ENCODE data around the gene ZNF653. TPM values are rescaled to one million over a fixed set of nuclear protein-coding genes. Genes with fewer than 3 reads are reported as not detected.

Gene ZNF653
- total RNA-seq, 4 donors from 2014 or later, result 13.6 to 41.7 (median 14.2) TPM

DNA sequence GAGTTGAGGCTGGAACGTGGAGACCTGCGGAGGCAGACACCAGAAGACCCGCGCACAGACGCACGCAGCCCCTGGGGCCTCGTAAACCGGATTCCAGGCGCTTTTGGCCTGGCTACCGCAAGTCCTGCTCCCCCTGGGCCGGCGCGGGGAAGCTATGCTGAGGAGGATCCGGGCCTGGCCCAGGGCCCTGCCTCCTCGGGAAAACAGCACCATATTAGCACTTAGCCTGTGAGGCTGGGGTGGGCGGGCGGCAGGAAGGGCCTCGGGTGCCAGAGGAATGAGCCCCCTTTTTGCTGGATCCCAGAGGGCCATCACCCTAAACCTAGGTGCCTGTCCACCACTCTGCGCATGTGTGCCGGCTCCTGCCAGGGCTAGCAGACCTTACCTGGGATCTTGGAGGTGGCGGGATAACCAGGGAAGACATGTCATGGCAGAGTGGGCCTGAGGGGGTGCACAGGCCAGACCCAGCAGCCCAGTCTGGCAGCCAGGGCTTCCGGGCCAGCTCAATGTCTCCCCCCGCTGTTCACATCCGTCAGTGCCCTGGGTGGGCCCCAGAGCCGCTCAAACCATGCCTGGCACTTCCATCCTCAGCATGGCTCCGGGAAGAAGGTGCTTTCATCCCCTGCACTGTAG lies 46.1 kb upstream of the ZNF653 start:
- intact Hi-C loops (cut with DNase I), result no loop called here
- H3K27me3 ChIP-seq, result no peaks in the 10 kb centered on the region
- TF ChIP-seq, protein P1, sequence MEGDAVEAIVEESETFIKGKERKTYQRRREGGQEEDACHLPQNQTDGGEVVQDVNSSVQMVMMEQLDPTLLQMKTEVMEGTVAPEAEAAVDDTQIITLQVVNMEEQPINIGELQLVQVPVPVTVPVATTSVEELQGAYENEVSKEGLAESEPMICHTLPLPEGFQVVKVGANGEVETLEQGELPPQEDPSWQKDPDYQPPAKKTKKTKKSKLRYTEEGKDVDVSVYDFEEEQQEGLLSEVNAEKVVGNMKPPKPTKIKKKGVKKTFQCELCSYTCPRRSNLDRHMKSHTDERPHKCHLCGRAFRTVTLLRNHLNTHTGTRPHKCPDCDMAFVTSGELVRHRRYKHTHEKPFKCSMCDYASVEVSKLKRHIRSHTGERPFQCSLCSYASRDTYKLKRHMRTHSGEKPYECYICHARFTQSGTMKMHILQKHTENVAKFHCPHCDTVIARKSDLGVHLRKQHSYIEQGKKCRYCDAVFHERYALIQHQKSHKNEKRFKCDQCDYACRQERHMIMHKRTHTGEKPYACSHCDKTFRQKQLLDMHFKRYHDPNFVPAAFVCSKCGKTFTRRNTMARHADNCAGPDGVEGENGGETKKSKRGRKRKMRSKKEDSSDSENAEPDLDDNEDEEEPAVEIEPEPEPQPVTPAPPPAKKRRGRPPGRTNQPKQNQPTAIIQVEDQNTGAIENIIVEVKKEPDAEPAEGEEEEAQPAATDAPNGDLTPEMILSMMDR (IDR thresholded peaks at IDR 0.05), result no peak
- TF ChIP-seq POLR2A (IDR thresholded peaks at IDR 0.05), result no peak
- no peak for DNase-seq
- no peaks in the 10 kb centered on the region for H3K4me1 ChIP-seq
- H3K4me3 ChIP-seq (replicated peaks in 1 of 3), result no peak overlapping the region
- no peaks in the 10 kb centered on the region for H3K9me3 ChIP-seq
- peaks cover 15 to 17% of the 10 kb centered on the region in 2 donors for H3K36me3 ChIP-seq
- no peak overlapping the region for H3K27ac ChIP-seq
- 71 to 79% methylated on average over 19 to 22 of the region's 26 CpGs for WGBS, 2 donors

DNA sequence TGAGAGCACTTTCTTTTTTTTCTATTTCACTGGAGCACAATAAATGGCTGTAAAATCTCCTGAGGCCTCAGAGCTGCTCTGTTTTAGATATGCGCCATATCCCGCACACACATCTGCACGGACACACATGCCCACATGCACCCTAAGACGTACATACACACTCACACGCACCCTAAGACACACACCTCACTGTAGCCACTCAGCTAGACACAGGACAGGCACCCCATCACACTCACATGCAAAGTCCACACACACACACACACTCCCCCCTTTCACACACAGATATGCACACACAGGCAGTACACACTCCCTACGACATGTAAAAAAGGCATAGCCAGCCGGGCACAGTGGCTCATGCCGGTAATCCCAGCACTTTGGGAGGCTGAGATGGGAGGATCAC lies 44.6 kb upstream of the ZNF653 start:
- DNase-seq, result no peak
- H3K27me3 ChIP-seq, result no peaks in the 10 kb centered on the region
- TF ChIP-seq, protein P1 (IDR thresholded peaks at IDR 0.05), result no peak
- TF ChIP-seq POLR2A (IDR thresholded peaks at IDR 0.05), result no peak
- 91 to 93% methylated on average over 8 of the region's 8 CpGs for WGBS, 2 donors
- H3K27ac ChIP-seq, result no peak overlapping the region
- no peak overlapping the region for H3K4me3 ChIP-seq (replicated peaks in 1 of 3)
- H3K36me3 ChIP-seq, result peaks cover 15 to 17% of the 10 kb centered on the region in 2 donors
- H3K4me1 ChIP-seq, result no peaks in the 10 kb centered on the region
- intact Hi-C loops (cut with DNase I), result no loop called here
- no peaks in the 10 kb centered on the region for H3K9me3 ChIP-seq

DNA sequence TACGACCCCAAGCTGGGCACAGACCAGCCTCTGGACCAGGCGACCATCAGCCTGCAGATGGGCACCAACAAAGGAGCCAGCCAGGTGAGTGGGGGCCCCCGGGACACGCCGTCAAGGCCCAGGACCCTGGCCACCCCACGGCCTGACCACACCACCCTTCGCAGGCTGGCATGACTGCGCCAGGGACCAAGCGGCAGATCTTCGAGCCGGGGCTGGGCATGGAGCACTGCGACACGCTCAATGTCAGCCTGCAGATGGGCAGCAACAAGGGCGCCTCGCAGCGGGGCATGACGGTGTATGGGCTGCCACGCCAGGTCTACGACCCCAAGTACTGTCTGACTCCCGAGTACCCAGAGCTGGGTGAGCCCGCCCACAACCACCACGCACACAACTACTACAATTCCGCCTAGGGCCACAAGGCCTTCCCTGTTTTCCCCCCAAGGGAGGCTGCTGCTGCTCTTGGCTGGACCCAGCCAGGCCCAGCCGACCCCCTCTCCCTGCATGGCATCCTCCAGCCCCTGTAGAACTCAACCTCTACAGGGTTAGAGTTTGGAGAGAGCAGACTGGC lies 43.8 kb upstream of the ZNF653 start:
- H3K9me3 ChIP-seq, result no peaks in the 10 kb centered on the region
- no peaks in the 10 kb centered on the region for H3K4me1 ChIP-seq
- H3K36me3 ChIP-seq, result peaks cover 15 to 17% of the 10 kb centered on the region in 2 donors
- H3K27me3 ChIP-seq, result no peaks in the 10 kb centered on the region
- no peak for DNase-seq
- no peak overlapping the region for H3K27ac ChIP-seq
- TF ChIP-seq POLR2A (IDR thresholded peaks at IDR 0.05), result no peak
- TF ChIP-seq, protein P1 (IDR thresholded peaks at IDR 0.05), result no peak
- 89 to 96% methylated on average over 8 to 12 of the region's 24 CpGs for WGBS, 2 donors
- H3K4me3 ChIP-seq (replicated peaks in 1 of 3), result no peak overlapping the region
- intact Hi-C loops (cut with DNase I), result no loop called here

DNA sequence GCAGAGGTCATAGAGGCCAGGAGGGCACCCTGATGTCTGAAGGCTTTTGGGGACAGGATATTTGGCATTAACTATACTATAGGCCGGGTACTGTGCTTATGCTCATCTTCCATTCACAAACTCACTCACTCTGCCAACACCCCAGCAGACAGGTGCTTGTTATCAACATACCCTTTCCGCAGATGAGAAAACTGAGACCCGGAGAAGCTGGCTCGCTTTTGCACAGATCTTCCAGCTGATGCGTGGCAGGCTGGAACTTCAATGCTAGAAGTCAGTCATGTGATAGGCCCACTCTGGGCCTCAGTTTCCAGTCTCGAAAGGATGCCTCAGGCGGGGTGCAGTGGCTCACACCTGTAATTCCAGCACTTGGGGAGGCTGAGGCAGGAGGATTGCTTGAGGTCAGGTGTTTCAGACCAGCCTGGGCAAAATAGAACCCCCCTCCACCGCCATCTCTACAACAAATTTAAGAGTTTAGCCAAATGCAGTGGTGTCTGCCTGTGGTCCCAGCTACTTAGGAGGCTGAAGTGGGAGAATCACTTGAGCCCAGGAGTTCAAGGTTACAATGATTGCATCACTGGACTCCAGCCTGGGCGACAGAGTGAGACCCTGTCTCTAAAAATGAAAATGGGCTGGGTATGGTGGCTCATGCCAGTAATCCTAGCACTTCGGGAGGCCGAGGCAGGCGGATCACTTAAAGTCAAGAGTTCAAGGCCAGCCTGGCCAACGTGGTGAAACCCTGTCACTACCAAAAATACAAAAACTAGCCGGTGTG lies 42.5 kb upstream of the ZNF653 start:
- Histone ChIP-seq H3K36me3 (peaks cover 6 to 7% of the 10 kb centered on the region in 2 donors), H3K4me3 (replicated peaks in 1 of 3) (no peak overlapping the region)
- intact Hi-C loops (cut with DNase I), result no loop called here

More for the DNA sequence above, 42.5 kb upstream of the ZNF653 start:
- Histone ChIP-seq H3K9me3 (no peaks in the 10 kb centered on the region), H3K27me3 (no peaks in the 10 kb centered on the region), H3K4me1 (no peaks in the 10 kb centered on the region), H3K27ac (no peak overlapping the region)
- no peak for TF ChIP-seq POLR2A (IDR thresholded peaks at IDR 0.05)
- TF ChIP-seq, protein P1 (IDR thresholded peaks at IDR 0.05), result no peak
- DNase-seq, result no peak
- 89 to 92% methylated on average over 14 of the region's 14 CpGs for WGBS, 2 donors

All from thyroid gland (tissue), 4 donors.